Astrocyte of the spinal cord (primary cell): ENCODE results near the gene FKRP.
A peak's percentile ranks its signal among the peaks of the same experiment; 100 is the strongest.

Experiments
- DNase-seq: peaks from one replicate; pipeline ENCODE4 v3.0.0; 2011; ENCODE audit warnings: low read depth, low spot score
- H3K4me3 ChIP-seq: 2 replicates; pipeline ENCODE4 v1.5.1; 2011; ENCODE audit warnings: low read depth, mild to moderate bottlenecking, low read length, moderate library complexity
- CTCF ChIP-seq: IDR thresholded peaks from 2 replicates; pipeline ENCODE4 v1.5.1; 2012; ENCODE audit warnings: low read depth, mild to moderate bottlenecking, low read length, inconsistent platforms
- in situ Hi-C: cut with HindIII; loops from 2 replicates; pipeline ENCODE4 v1.10.0; 2017; ENCODE audit warnings: low sequenced_read_pairs

Gene FKRP

GRCh38 chr19:46715975-46716671 is 29.7 kb upstream of the FKRP start:
- in situ Hi-C loops: no loop called here
- TF ChIP-seq CTCF: no peak
- peak overlapping the region; percentile 88 for H3K4me3 ChIP-seq
- no peak for DNase-seq

GRCh38 chr19:46716672-46717033 is 29.2 kb upstream of the FKRP start:
- in situ Hi-C loops: no loop called here
- no peak for DNase-seq
- peak overlapping the region; percentile 88 for H3K4me3 ChIP-seq
- TF ChIP-seq CTCF: no peak

- peak within 1 kb of the TSS; percentile 88 for H3K4me3 ChIP-seq
- in situ Hi-C loops: no loop called here
- peak; percentile 80 for DNase-seq
- TF ChIP-seq CTCF: no peak
Observed at GRCh38 chr19:46717034-46717715, 28.7 kb upstream of the FKRP start, which contains the start of gene PRKD2. PRKD2 (minus strand) TSS chr19:46717114; CDS start chr19:46716370, 744 bp downstream.

GRCh38 chr19:46717716-46718143 is 28.1 kb upstream of the FKRP start:
- no peak for TF ChIP-seq CTCF
- no peak for DNase-seq
- H3K4me3 ChIP-seq: peak overlapping the region; percentile 88
- in situ Hi-C loops: no loop called here

- no peak for DNase-seq
- no peak for TF ChIP-seq CTCF
- in situ Hi-C loops: no loop called here
- H3K4me3 ChIP-seq: no peak overlapping the region
Observed at GRCh38 chr19:46718157-46718933, 27.5 kb upstream of the FKRP start.

- TF ChIP-seq CTCF: no peak
- in situ Hi-C loops: no loop called here
- DNase-seq: no peak
- H3K4me3 ChIP-seq: no peak overlapping the region
Observed at GRCh38 chr19:46718934-46719622, 26.8 kb upstream of the FKRP start.
